ENCODE results near the gene TMEM250. TPM values are rescaled to one million over a fixed set of nuclear protein-coding genes. Genes with fewer than 3 reads are reported as not detected.

TMEM250 gene
- total RNA-seq, 1 experiment from 2014 or later, result 37.5 TPM

DNA sequence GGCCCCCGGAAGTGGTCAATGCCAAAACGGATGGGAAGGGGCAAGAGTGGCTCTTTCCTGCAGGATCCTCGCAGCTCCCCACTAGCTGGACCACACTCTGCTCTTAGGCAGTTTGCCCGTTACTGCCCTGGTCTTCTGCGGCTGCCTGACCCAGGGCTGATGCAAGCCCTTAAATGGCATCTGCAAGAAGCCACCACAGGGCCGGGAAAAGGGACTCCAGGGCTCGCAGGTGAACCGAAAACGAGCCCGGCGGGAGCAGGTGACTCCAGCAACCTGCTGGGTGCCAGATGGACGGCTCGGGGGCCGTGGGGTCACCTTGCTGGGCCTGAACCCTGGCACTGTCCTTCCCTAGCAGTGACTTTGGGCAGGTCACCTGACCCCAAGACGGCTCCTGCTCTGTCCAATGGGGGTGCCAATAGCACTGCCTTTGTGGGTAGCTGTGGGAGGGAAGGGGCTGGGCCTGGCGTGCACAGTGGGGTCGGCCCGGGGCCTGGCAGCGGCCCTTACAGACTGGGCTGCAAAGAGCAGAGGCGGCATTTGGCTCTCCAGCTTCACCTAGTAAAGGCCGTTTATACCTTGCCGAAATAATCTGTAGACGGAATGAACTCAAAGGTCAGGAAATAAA, 1.3 kb downstream of the TMEM250 start:
- RAD21 ChIA-PET (ENCODE audit: low non-redundant PET in 1 of 2, low total read pairs in 2 of 2, uncharacterized antibody in 2 of 2, unreplicated experiment in 2 of 2), result interaction anchor here (0.6 to 1.3 kb wide), 3 partner anchors 8 to 24 kb away, joined by 3 to 4 read pairs (median 3); no protein-coding TSS in a partner anchor
- CTCF ChIA-PET, result interaction anchor here (1.3 to 1.7 kb wide), 2 partner anchors 28 to 150 kb away, joined by 3 to 9 read pairs; no protein-coding TSS in a partner anchor
- POLR2A ChIA-PET, result interaction anchor here (1.0 to 1.5 kb wide), 2 partner anchors 8 to 20 kb away, joined by 3 to 8 read pairs; no protein-coding TSS in a partner anchor
- no peaks in the 10 kb centered on the region for H3K27me3 ChIP-seq (ENCODE audit: insufficient read depth, low read length)
- peak overlapping the region; percentile 99 for H3K4me2 ChIP-seq (ENCODE audit: low read length)
- BruUV-seq (replicated peaks), result TSS peak; percentile 54
- peaks cover 25% of the 10 kb centered on the region; the same call in 1 of the 2 replicates for H3K79me2 ChIP-seq (ENCODE audit: insufficient read depth, low read length)
- peak overlapping the region; percentile 74 to 87 for H3K4me3 ChIP-seq (replicated peaks in 1 of 2; ENCODE audit: low read depth in 1 of 2, low read length in 2 of 2)
- peak overlapping the region; percentile 100 for H3K27ac ChIP-seq (ENCODE audit: low read depth, low read length)
- ATAC-seq, result peak; percentile 37
- H3K9me3 ChIP-seq (ENCODE audit: control insufficient read depth in 1 of 2, insufficient read depth in 1 of 2, low read depth in 1 of 2, low read length in 2 of 2), result no peaks in the 10 kb centered on the region
- peak overlapping the region; percentile 97 for H3K9ac ChIP-seq (ENCODE audit: low read length)
- no peaks in the 10 kb centered on the region for H3K36me3 ChIP-seq (ENCODE audit: control insufficient read depth in 1 of 2, insufficient read depth in 2 of 2, low read length in 2 of 2)
- H3K4me1 ChIP-seq (ENCODE audit: control insufficient read depth in 1 of 2, insufficient read depth in 2 of 2, low read length in 2 of 2), result peaks cover 17 to 51% of the 10 kb centered on the region in 2 experiments
- no peaks in the 10 kb centered on the region for H4K20me1 ChIP-seq (ENCODE audit: insufficient read depth)
- no peaks in the 10 kb centered on the region for H3K9me2 ChIP-seq (ENCODE audit: insufficient read depth)
- peak; percentile 70 for TF ChIP-seq POLR2AphosphoS5 (IDR thresholded peaks at IDR 0.05; ENCODE audit: low read depth, low read length)
- no peak for TF ChIP-seq ZFX (IDR thresholded peaks at IDR 0.05)
- intact Hi-C loops (cut with micrococcal nuclease), result no loop called here
- DNase-seq (ENCODE audit: low read depth, low spot score), result no peak
- no peak overlapping the region for H2AFZ ChIP-seq (ENCODE audit: low read depth, low read length, poor library complexity, severe bottlenecking)

DNA sequence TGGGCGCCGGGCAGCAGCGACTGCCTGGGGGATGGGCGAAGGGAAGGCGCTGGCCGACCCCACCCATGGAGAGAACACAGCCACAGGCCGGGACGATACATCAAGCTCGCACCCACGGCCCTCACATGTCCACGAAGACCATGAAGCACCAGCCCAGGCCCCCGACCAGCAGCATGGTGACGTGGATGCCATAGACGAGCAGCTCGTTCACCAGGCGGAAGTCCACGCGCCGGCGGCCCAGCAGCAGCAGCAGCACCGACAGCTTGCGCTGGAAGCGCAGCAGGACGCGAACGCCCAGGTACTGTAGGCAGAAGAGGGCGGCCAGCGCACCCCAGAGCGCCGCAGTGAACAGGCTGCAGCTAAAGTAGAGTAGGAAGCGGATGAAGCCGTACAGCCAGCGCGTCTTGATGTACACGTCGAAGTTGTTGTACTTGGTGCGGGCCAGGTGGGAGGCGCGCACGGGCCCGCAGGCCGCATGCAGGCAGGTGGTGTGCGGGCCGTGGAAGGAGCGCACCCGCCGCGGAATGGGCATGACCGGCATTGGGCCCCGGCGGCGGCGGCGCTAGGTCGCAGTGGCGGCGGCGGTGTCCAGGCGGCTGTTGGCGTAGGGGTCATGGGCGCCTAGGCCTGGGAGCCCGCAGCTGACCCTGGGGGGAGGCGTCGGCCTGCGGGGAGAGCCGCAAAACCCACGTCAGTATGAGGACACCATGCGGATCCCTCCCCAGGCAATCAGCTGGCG, 2.1 kb downstream of the TMEM250 start:
- no peak for DNase-seq (ENCODE audit: low read depth, low spot score)
- TF ChIP-seq CTCF (IDR thresholded peaks at IDR 0.05 in 2 of 3, conservative IDR thresholded peaks at IDR 0.05 in 1 of 3; ENCODE audit: borderline replicate concordance in 1 of 3, insufficient read depth in 1 of 3, low read depth in 2 of 3, low read length in 2 of 3), result no peak
- no peak for TF ChIP-seq SRF (IDR thresholded peaks at IDR 0.05; ENCODE audit: low read depth)
- TF ChIP-seq ATF3 (IDR thresholded peaks at IDR 0.05), result no peak
- no peak for TF ChIP-seq TCF7L2 (IDR thresholded peaks at IDR 0.05; ENCODE audit: borderline replicate concordance, extremely low read depth, insufficient read depth, insufficient read length)
- no peak for TF ChIP-seq EZH2phosphoT487 (IDR thresholded peaks at IDR 0.05; ENCODE audit: borderline replicate concordance)
- no peak for TF ChIP-seq POLR2AphosphoS5 (IDR thresholded peaks at IDR 0.05; ENCODE audit: low read depth, low read length)
- no peak for TF ChIP-seq FOSL1 (IDR thresholded peaks at IDR 0.05; ENCODE audit: low read depth)
- TF ChIP-seq EGR1 (IDR thresholded peaks at IDR 0.05; ENCODE audit: low read depth), result no peak

More for the DNA sequence above, 2.1 kb downstream of the TMEM250 start:
- Histone ChIP-seq H3K9me2 (ENCODE audit: insufficient read depth) (no peaks in the 10 kb centered on the region), H3K4me2 (ENCODE audit: low read length) (peak overlapping the region; percentile 99), H3K27ac (ENCODE audit: low read depth, low read length) (peak overlapping the region; percentile 100), H3K79me2 (ENCODE audit: insufficient read depth, low read length) (peaks cover 25% of the 10 kb centered on the region; the same call in 1 of the 2 replicates), H3K4me3 (replicated peaks in 1 of 2; ENCODE audit: low read depth in 1 of 2, low read length in 2 of 2) (peak overlapping the region in 1 of 2 experiments; percentile 87; a peak in 3 of 4 replicates), H3K27me3 (ENCODE audit: insufficient read depth, low read length) (no peaks in the 10 kb centered on the region), H3K9ac (ENCODE audit: low read length) (peak overlapping the region; percentile 97; the same call in 1 of the 2 replicates), H3K9me3 (ENCODE audit: control insufficient read depth in 1 of 2, insufficient read depth in 1 of 2, low read depth in 1 of 2, low read length in 2 of 2) (no peaks in the 10 kb centered on the region), H2AFZ (ENCODE audit: low read depth, low read length, poor library complexity, severe bottlenecking) (no peak overlapping the region), H3K4me1 (ENCODE audit: control insufficient read depth in 1 of 2, insufficient read depth in 2 of 2, low read length in 2 of 2) (peaks cover 17 to 54% of the 10 kb centered on the region in 2 experiments), H4K20me1 (ENCODE audit: insufficient read depth) (no peaks in the 10 kb centered on the region), H3K36me3 (ENCODE audit: control insufficient read depth in 1 of 2, insufficient read depth in 2 of 2, low read length in 2 of 2) (no peaks in the 10 kb centered on the region)
- intact Hi-C loops (cut with micrococcal nuclease), result no loop called here
- ChIA-PET CTCF (interaction anchor here (1.7 kb wide), 1 partner anchor 27 kb away, joined by 9 read pairs; no protein-coding TSS in a partner anchor), RAD21 (ENCODE audit: low non-redundant PET in 1 of 2, low total read pairs in 2 of 2, uncharacterized antibody in 2 of 2, unreplicated experiment in 2 of 2) (no interaction called here), POLR2A (no interaction called here)
- no TSS peak for BruUV-seq (replicated peaks)
- no peak for ATAC-seq
